ENCODE data around the gene HEATR5B.

The HEATR5B gene

DNA sequence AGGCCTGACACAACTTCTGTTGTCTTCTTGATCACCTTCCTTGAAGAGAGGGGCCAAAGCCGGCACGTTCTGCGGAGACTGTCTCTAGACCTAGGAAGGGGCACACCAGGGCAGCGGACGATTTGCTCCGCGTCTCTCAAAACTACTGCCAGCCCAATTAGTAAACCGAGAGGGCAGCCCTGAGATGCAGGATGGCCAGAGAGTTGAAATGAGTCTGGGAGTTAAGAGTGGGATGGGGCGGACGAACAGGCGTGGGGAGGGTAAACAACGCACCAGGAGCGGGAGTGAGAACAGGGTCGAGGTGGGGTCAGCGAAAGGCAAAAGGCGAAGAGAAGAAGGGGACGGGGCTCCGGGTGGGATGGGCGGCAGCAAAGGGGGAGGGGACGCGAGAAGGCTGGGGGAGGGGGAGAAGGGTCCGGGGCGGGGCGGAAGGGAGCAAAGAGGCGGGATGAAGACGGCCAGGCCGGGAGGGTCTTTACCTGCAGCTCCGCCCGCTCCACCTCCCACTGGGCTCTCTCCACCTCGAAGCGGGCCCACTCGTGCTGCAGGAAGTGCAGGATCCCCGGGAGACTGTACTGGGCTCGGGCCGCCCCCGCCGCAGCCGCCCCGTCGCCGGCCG is 118.3 kb downstream of the HEATR5B start:
- peak; percentile 55 for DNase-seq (ENCODE audit: low spot score)
- in situ Hi-C loops (cut with MboI; ENCODE audit: low pct_unique_long_range_greater_than_20kb, low sequenced_read_pairs, unreplicated experiment): no loop called here
- TF ChIP-seq, protein P1, sequence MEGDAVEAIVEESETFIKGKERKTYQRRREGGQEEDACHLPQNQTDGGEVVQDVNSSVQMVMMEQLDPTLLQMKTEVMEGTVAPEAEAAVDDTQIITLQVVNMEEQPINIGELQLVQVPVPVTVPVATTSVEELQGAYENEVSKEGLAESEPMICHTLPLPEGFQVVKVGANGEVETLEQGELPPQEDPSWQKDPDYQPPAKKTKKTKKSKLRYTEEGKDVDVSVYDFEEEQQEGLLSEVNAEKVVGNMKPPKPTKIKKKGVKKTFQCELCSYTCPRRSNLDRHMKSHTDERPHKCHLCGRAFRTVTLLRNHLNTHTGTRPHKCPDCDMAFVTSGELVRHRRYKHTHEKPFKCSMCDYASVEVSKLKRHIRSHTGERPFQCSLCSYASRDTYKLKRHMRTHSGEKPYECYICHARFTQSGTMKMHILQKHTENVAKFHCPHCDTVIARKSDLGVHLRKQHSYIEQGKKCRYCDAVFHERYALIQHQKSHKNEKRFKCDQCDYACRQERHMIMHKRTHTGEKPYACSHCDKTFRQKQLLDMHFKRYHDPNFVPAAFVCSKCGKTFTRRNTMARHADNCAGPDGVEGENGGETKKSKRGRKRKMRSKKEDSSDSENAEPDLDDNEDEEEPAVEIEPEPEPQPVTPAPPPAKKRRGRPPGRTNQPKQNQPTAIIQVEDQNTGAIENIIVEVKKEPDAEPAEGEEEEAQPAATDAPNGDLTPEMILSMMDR (IDR thresholded peaks at IDR 0.05; ENCODE audit: extremely low read depth, insufficient read depth, missing control alignments): no peak

DNA sequence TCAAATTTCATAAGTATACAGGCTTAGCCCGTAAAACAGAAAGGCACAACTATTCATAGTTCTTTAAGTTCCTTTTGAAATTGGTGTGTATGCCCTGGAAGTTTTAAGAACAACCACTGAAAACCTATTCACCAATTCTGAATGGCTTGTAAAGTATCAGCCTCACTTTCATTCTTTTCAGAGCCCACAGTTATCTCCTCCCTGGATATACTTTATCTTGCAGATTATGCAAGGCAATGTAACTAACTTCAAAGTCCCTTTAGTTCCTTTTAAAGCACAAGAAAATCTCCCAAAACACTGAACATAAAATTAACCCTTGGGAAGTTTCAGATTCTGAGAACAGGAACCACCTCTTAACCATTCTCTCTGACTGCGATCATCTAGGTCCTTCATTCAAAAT is 119.0 kb downstream of the HEATR5B start:
- no peak for DNase-seq (ENCODE audit: low spot score)
- in situ Hi-C loops (cut with MboI; ENCODE audit: low pct_unique_long_range_greater_than_20kb, low sequenced_read_pairs, unreplicated experiment): no loop called here
- TF ChIP-seq, protein P1 (IDR thresholded peaks at IDR 0.05; ENCODE audit: extremely low read depth, insufficient read depth, missing control alignments): no peak

DNA sequence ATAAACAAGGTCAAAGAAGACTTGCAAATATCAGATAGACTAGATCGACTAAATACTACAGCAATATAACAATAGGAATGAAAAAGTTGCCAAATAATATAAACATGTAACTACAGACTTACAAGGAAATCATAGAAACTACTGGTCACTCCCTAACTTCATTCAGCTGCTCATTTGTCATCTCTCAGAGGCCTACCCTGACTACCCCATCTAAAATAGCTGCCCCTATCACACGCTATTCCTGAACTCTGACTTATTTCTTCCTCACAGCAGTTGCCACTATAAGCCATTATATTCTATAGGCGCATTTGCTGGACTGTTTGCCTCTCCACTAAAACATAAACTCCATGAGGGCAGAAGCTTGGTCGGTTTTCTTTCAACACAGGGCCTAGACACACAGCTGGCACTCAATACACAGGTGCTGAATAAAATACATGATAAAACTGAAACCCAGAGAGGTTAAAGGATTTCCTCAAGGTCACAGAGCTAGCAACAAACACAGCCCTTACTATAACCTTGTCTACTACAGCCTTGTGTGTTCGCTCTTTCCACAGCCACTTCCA is 119.6 kb downstream of the HEATR5B start:
- in situ Hi-C loops (cut with MboI; ENCODE audit: low pct_unique_long_range_greater_than_20kb, low sequenced_read_pairs, unreplicated experiment): no loop called here
- TF ChIP-seq, protein P1 (IDR thresholded peaks at IDR 0.05; ENCODE audit: extremely low read depth, insufficient read depth, missing control alignments): no peak
- DNase-seq (ENCODE audit: low spot score): no peak

DNA sequence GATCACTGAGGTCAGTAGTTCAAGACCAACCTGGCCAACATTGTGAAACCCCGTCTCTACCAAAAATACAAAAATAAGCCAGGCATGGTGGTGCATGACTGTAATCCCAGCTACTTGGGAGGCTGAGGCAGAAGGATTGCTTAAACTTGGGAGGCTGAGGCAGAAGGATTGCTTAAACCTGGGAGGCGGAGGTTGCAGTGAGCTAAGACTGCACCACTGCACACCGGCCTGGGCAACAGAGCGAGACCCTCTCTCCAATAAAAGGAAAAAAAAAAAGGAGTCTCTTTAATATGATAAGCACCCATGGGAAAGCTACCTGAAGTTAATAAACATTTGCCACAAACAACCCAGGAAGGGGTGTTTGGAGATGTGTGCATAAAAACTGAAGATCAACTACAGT is 120.4 kb downstream of the HEATR5B start:
- TF ChIP-seq, protein P1 (IDR thresholded peaks at IDR 0.05; ENCODE audit: extremely low read depth, insufficient read depth, missing control alignments): no peak
- in situ Hi-C loops (cut with MboI; ENCODE audit: low pct_unique_long_range_greater_than_20kb, low sequenced_read_pairs, unreplicated experiment): no loop called here
- DNase-seq (ENCODE audit: low spot score): no peak

DNA sequence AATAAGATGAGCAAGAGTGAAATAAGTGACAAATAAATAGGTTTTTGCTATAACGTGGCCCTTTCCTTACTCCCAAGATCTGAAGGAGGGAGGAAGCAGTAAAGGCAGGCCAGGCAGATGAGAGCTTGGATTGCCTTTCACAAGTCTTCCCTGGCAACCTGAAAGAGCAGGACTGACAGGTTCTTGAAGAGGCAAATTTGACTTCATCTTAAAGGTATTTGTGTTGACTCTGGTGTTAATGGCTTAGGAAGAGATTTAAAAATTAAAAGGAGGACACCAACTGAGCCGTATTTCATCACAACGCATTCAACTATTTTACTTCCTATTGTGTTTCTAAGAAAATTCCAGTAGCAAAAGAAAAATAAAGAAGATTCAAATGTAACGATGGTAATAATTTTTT is 121.1 kb downstream of the HEATR5B start:
- in situ Hi-C loops (cut with MboI; ENCODE audit: low pct_unique_long_range_greater_than_20kb, low sequenced_read_pairs, unreplicated experiment): no loop called here
- no peak for DNase-seq (ENCODE audit: low spot score)
- TF ChIP-seq, protein P1 (IDR thresholded peaks at IDR 0.05; ENCODE audit: extremely low read depth, insufficient read depth, missing control alignments): no peak

DNA sequence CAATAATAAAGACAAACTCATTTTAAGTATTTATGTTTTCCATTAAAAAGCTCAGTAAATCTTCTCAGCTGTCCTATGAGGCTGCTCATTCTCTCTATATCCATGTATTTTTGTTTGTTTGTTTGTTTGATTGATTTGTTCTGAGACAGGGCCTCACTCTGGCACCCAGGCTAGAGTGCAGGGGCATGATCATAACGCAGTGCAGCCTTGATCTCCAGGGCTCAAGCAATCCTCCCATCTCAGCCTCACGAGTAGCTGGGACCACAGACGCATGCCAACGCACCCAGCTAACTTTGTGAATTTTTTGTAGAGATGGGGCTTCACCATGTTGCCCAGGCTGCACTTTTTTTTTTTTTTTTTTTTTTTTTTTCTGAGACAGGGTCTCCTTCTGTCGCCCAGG is 123.4 kb downstream of the HEATR5B start:
- TF ChIP-seq, protein P1 (IDR thresholded peaks at IDR 0.05; ENCODE audit: extremely low read depth, insufficient read depth, missing control alignments): no peak
- in situ Hi-C loops (cut with MboI; ENCODE audit: low pct_unique_long_range_greater_than_20kb, low sequenced_read_pairs, unreplicated experiment): no loop called here
- DNase-seq (ENCODE audit: low spot score): no peak
